MM.1S (cell line): ENCODE data around the gene TRIM73.
"Not testable (repeated sequence)": the region's sequence is repeated elsewhere in the genome, so short reads cannot be mapped to it uniquely, and the experiment has no call there.

Source experiments
- EZH2phosphoT487 ChIP-seq: fragments of 300-600 bp; sonication (generic); IDR thresholded peaks from 2 replicates; pipeline ENCODE4 v1.6.1; 2018; ENCODE audit warnings: antibody characterized with exemption, low read length
- TF ChIP-seq, protein P1 (sequence below): fragments of 300-600 bp; sonication (generic); IDR thresholded peaks from 2 replicates; pipeline ENCODE4 v1.5.1; 2016; ENCODE audit warnings: antibody characterized with exemption, low read length, mixed read lengths

DNA sequence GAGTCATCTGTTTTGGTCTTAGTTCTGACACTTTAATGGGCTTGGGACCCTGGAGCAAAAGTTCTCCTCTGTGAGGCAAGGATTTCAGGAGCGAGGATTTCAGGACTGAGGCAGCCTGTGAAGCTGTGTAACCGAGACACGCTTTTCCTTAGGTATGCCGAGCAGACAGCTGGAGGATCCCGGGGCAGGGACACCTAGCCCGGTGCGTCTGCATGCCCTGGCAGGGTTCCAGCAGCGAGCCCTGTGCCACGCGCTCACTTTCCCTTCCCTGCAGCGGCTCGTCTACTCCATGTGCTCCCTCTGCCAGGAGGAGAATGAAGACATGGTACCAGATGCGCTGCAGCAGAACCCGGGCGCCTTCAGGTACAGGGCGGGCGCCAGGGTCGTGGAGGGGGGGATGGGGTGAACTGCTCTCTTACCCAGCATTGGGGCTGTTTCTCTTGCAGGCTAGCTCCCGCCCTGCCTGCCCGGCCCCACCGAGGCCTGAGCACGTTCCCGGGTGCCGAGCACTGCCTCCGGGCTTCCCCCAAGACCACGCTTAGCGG, 20.5 kb downstream of the TRIM73 start:
- TF ChIP-seq, protein P1, sequence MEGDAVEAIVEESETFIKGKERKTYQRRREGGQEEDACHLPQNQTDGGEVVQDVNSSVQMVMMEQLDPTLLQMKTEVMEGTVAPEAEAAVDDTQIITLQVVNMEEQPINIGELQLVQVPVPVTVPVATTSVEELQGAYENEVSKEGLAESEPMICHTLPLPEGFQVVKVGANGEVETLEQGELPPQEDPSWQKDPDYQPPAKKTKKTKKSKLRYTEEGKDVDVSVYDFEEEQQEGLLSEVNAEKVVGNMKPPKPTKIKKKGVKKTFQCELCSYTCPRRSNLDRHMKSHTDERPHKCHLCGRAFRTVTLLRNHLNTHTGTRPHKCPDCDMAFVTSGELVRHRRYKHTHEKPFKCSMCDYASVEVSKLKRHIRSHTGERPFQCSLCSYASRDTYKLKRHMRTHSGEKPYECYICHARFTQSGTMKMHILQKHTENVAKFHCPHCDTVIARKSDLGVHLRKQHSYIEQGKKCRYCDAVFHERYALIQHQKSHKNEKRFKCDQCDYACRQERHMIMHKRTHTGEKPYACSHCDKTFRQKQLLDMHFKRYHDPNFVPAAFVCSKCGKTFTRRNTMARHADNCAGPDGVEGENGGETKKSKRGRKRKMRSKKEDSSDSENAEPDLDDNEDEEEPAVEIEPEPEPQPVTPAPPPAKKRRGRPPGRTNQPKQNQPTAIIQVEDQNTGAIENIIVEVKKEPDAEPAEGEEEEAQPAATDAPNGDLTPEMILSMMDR, result not testable (repeated sequence)
- not testable (repeated sequence) for TF ChIP-seq EZH2phosphoT487
